ENCODE results near the gene RPRM. TPM values are rescaled to one million over a fixed set of nuclear protein-coding genes. Genes with fewer than 3 reads are reported as not detected.
"Not testable (repeated sequence)": the region's sequence is repeated elsewhere in the genome, so short reads cannot be mapped to it uniquely, and the experiment has no call there.

The RPRM gene
- total RNA-seq = not detected
- polyA plus RNA-seq = under 1 TPM in 1 of 3 donors, not detected in 2; 0.43 TPM
- 0 to 0.25 (median 0.07) reads per million in 6 experiments for total RNA-seq

- no peaks in the 10 kb centered on the region for H3K36me3 Mint-ChIP-seq
- peak; percentile 82 to 91 for ATAC-seq
- H3K4me1 Mint-ChIP-seq = peaks cover 9 to 30% (median 21%) of the 10 kb centered on the region in 4 donors
- peaks cover 39 to 77% (median 62%) of the 10 kb centered on the region in 5 donors for H3K27me3 Mint-ChIP-seq
- POLR2A ChIA-PET = no interaction called here
- H3K9me3 Mint-ChIP-seq = no peaks in the 10 kb centered on the region
- H3K27ac Mint-ChIP-seq = peak within 1 kb of the TSS in 3 of 10 donors; percentile 2 to 41 (median 7)
- DNase-seq = peak; percentile 35 to 67 (median 51)
- H3K4me3 Mint-ChIP-seq = peak within 1 kb of the TSS; percentile 68 to 92 (median 80)
These were observed at the start of gene RPRM for GRCh38 chr2:153478289-153479261. Gene RPRM, minus strand, starts transcription at chr2:153478762. Its CDS starts 197 bp downstream, at chr2:153478565.

DNA sequence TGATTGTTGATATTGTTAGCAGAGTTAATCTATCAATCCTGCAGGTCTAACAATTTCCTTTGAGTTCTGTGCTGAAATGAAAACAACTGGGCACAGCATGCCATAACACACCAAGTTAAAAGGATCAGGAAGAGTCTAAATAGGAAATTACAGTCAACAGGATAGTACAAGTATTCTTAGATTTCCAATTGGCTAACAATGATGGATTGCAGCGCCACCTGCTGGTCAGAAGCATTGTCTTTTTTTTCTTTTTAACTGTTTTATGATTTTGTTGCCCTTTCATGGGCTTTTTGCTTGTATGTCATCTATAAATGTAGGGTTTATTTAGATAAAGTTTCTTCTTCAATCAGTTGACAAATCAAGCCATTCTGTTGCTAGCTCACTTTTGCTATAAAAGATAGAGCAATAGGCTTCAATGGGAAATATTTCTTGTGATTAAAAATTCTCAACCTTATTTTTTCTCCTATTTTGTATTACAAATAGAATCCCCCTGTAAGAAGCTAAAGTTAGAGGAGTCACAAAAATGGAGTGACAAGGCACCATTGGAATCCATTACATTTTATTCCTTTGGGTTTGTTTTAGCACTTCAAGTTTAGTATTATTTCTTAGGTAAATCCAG is 40.8 kb upstream of the RPRM start:
- no peaks in the 10 kb centered on the region for H3K4me1 Mint-ChIP-seq
- no peak for ATAC-seq
- H3K4me3 Mint-ChIP-seq = no peak overlapping the region
- H3K36me3 Mint-ChIP-seq = no peaks in the 10 kb centered on the region
- no peak overlapping the region for H3K27ac Mint-ChIP-seq
- POLR2A ChIA-PET = no interaction called here
- H3K9me3 Mint-ChIP-seq = no peaks in the 10 kb centered on the region
- H3K27me3 Mint-ChIP-seq = peaks cover 7 to 22% (median 10%) of the 10 kb centered on the region in 5 donors
- peak in 8 of 10 donors; percentile 6 to 45 (median 38) for DNase-seq

DNA sequence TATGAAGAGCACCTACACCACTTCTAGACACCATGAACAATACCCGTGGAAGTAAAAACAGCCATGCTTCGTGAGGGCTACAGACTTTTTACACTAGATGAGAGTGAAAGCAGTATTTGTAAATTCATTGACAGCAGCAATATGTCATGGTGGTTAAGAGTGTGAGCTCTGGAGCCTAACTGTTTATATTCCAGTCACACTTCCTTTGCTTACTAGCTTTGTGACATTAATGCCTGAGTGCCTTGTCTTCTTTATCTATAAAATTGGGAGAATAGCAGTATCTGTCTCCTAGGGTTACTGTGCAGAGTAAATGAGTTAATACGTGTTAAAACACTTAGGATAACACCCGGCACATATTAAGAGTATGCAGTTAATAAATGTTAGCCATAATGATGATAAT is 33.8 kb upstream of the RPRM start:
- Mint-ChIP-seq H3K4me3 (no peak overlapping the region), H3K9me3 (peaks cover 0 to 10% (median 3%) of the 10 kb centered on the region in 9 donors), H3K36me3 (peaks cover 0 to 6% (median 0%) of the 10 kb centered on the region in 3 donors), H3K27me3 (peaks cover 3 to 40% (median 21%) of the 10 kb centered on the region in 5 donors), H3K27ac (no peak overlapping the region), H3K4me1 (no peaks in the 10 kb centered on the region)
- POLR2A ChIA-PET = no interaction called here
- DNase-seq (no peak), ATAC-seq (no peak)

- Mint-ChIP-seq H3K27me3 (peaks cover 3 to 35% (median 26%) of the 10 kb centered on the region in 5 donors), H3K4me3 (no peak overlapping the region), H3K9me3 (peaks cover 0 to 21% (median 9%) of the 10 kb centered on the region in 9 donors), H3K36me3 (peaks cover 0 to 6% (median 0%) of the 10 kb centered on the region in 3 donors), H3K27ac (no peak overlapping the region), H3K4me1 (no peaks in the 10 kb centered on the region)
- POLR2A ChIA-PET = no interaction called here
- DNase-seq = no peak
- no peak for ATAC-seq
These were observed 32.4 kb upstream of the RPRM start for GRCh38 chr2:153510996-153511395.

DNA sequence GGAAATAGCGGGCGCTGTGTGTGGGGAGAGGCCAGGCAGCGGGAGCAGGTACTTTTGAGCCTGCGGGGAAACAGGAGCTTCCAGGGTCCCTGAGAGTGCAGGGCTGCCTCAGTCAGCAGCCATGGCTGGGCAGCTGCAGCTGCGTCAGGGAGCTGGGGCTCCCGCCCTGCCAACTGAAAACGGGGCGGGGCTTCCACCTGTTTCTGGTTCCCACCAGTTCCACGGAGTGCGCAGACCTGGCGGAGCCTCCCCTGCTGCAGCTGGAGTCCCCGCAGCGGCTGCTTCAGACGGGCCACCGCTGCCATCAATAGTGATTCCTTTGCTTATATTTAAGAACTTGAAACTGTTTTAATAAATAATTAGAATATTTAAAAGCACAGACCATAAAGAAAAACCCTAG is 30.6 kb upstream of the RPRM start:
- H3K36me3 Mint-ChIP-seq = peaks cover 0 to 6% (median 0%) of the 10 kb centered on the region in 3 donors
- no peaks in the 10 kb centered on the region for H3K4me1 Mint-ChIP-seq
- DNase-seq (no peak), ATAC-seq (no peak)
- peaks cover 0 to 22% (median 11%) of the 10 kb centered on the region in 9 donors for H3K9me3 Mint-ChIP-seq
- POLR2A ChIA-PET = no interaction called here
- no peak overlapping the region for H3K4me3 Mint-ChIP-seq
- H3K27me3 Mint-ChIP-seq = peaks cover 0 to 32% (median 20%) of the 10 kb centered on the region in 5 donors
- no peak overlapping the region for H3K27ac Mint-ChIP-seq

- H3K9me3 Mint-ChIP-seq = peaks cover 0 to 23% (median 11%) of the 10 kb centered on the region in 9 donors
- H3K4me3 Mint-ChIP-seq, POLR2A ChIA-PET, ATAC-seq, H3K36me3 Mint-ChIP-seq, H3K27ac Mint-ChIP-seq, DNase-seq, H3K4me1 Mint-ChIP-seq: not testable (repeated sequence)
- peaks cover 0 to 24% (median 20%) of the 10 kb centered on the region in 5 donors for H3K27me3 Mint-ChIP-seq
These were observed 27.9 kb upstream of the RPRM start for GRCh38 chr2:153506499-153506898.

DNA sequence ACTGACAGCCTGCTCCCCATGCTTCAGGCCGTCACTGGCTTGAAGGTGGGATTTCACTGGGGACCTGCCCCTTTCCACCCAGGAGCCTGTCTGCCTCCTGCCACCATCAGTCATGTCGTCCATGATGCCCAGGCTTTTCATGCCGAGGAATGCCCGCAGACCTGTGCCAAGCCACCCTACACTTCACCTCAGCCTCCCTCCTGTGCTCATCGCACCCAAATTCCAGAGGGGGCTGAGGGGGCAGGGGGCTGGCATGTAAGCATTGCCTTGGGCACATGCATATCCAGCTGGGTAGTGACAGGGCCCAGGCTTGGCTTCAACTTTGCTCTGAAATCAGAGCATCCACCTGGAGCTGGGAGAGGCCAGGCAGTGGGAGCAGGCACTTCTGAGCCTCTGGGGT is 20.9 kb upstream of the RPRM start:
- H3K4me1 Mint-ChIP-seq = no peaks in the 10 kb centered on the region
- peaks cover 0 to 4% (median 0%) of the 10 kb centered on the region in 9 donors for H3K9me3 Mint-ChIP-seq
- no peak overlapping the region for H3K27ac Mint-ChIP-seq
- peaks cover 0 to 1% (median 0%) of the 10 kb centered on the region in 5 donors for H3K27me3 Mint-ChIP-seq
- DNase-seq (no peak), ATAC-seq (no peak)
- H3K4me3 Mint-ChIP-seq = no peak overlapping the region
- POLR2A ChIA-PET = no interaction called here
- H3K36me3 Mint-ChIP-seq = no peaks in the 10 kb centered on the region

DNA sequence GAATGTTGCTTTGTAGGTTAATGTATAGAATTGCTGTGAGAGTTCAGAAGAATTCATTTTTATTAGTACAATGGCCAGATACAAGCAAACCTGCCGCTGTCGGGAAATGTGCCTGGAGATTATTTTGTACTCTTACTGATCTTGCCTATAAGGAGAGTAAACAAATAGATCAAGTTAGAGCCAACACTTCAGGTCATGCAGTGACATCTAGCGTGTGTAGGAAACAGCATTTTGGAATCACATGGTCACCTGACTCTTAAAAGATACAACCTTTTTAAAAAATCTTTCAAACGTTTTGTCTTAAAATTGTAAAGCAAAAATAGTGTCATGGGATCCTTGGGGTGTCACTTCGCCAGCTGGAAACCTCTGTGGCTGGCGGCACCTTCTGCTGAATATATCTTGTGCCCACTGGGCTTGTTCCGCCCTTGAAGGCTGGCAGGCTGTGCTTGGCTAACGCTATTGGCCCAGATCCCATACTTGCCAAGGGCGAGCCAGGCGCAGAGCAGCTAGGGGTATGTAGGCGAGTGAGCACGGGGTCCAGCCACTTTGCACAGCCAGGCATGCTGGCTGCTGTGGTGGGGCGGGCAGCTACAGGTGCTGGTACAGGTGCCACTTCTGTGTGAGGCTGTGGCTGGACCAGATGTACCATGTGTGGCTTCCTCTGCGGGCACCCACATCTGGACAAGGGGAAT is 19.5 kb upstream of the RPRM start:
- no peaks in the 10 kb centered on the region for H3K36me3 Mint-ChIP-seq
- no peaks in the 10 kb centered on the region for H3K4me1 Mint-ChIP-seq
- H3K4me3 Mint-ChIP-seq = no peak overlapping the region
- peaks cover 0 to 1% (median under 1%) of the 10 kb centered on the region in 5 donors for H3K27me3 Mint-ChIP-seq
- POLR2A ChIA-PET = no interaction called here
- DNase-seq = no peak
- no peak for ATAC-seq
- peaks cover 0 to 3% (median 0%) of the 10 kb centered on the region in 9 donors for H3K9me3 Mint-ChIP-seq
- no peak overlapping the region for H3K27ac Mint-ChIP-seq

DNA sequence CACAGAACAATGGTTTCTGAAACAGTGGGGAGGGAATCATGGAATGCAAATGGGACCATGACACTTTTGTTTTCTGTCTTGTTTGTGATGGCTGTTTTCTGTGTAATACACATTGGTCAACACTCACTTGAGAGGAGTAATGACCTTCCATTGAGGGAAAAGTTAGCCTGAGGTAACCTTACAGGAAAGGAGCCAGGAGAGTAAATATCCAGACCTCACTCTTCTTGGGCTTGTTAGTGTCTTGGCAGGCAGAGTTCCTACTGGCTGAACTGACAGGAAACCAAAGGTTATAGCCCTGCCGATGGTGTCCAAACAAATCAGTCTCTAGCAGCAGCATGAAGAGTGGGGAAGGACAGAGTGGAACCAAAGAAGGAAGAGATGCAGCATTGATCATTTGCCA is 17.2 kb upstream of the RPRM start:
- ATAC-seq = no peak
- Mint-ChIP-seq H3K27ac (no peak overlapping the region), H3K4me3 (no peak overlapping the region)

GRCh38 chr2:153488072-153488471 is 9.5 kb upstream of the RPRM start:
- H3K36me3 Mint-ChIP-seq = no peaks in the 10 kb centered on the region
- H3K9me3 Mint-ChIP-seq = no peaks in the 10 kb centered on the region
- no peaks in the 10 kb centered on the region for H3K4me1 Mint-ChIP-seq
- no peak for DNase-seq
- H3K4me3 Mint-ChIP-seq = no peak overlapping the region
- no peak for ATAC-seq
- POLR2A ChIA-PET = no interaction called here
- H3K27me3 Mint-ChIP-seq = peaks cover 8 to 29% (median 21%) of the 10 kb centered on the region in 5 donors
- H3K27ac Mint-ChIP-seq = no peak overlapping the region

More for the DNA sequence above, 17.2 kb upstream of the RPRM start:
- DNase-seq = no peak
- Mint-ChIP-seq H3K9me3 (peaks cover 0 to 3% (median 0%) of the 10 kb centered on the region in 9 donors), H3K4me1 (no peaks in the 10 kb centered on the region), H3K27me3 (peaks cover 0 to 12% (median 8%) of the 10 kb centered on the region in 5 donors), H3K36me3 (no peaks in the 10 kb centered on the region)
- POLR2A ChIA-PET = no interaction called here

DNA sequence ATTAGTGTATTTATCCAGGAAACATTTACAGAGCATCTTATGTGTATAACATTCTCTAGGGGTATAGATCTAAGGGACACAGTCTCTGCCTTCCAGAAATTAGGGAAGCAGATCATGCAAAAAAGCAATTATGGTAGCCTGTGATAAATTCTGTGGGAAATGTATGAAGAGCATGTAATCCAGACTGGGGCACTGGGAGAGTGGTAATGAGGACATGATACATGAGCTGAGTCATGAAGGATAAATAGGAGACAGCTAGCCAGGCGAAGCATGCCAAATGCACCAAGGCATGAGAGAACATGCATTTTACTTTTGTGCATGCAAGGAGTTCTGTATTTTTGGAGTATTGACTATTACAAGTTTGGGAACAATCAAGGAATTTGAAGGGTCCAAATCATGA is 8.9 kb upstream of the RPRM start:
- no peaks in the 10 kb centered on the region for H3K4me1 Mint-ChIP-seq
- no peak for ATAC-seq
- POLR2A ChIA-PET = no interaction called here
- DNase-seq = no peak
- H3K27ac Mint-ChIP-seq = no peak overlapping the region
- peaks cover 8 to 23% (median 22%) of the 10 kb centered on the region in 5 donors for H3K27me3 Mint-ChIP-seq
- H3K9me3 Mint-ChIP-seq = no peaks in the 10 kb centered on the region
- no peaks in the 10 kb centered on the region for H3K36me3 Mint-ChIP-seq
- H3K4me3 Mint-ChIP-seq = no peak overlapping the region

GRCh38 chr2:153479573-153479972 is 1.0 kb upstream of the RPRM start:
- Mint-ChIP-seq H3K9me3 (no peaks in the 10 kb centered on the region), H3K4me1 (peaks cover 9 to 30% (median 21%) of the 10 kb centered on the region in 4 donors), H3K36me3 (no peaks in the 10 kb centered on the region), H3K27me3 (peaks cover 39 to 70% (median 60%) of the 10 kb centered on the region in 5 donors), H3K27ac (no peak overlapping the region), H3K4me3 (peak overlapping the region in 9 of 10 donors; percentile 19 to 92 (median 69))
- POLR2A ChIA-PET = no interaction called here
- ATAC-seq (no peak), DNase-seq (no peak)

All from naive thymus-derived CD8-positive, alpha-beta T cell (primary cell).